NT2/D1 (cell line): ENCODE measurements around the gene FADS2.

Experiments used
- DNase-seq: peaks from one replicate; pipeline ENCODE4 v3.0.0-alpha.2; 2011; ENCODE audit warnings: low read depth, low spot score
- H3K27me3 ChIP-seq: 2 replicates; pipeline ENCODE4 v1.6.0; 2011; ENCODE audit warnings: mild to moderate bottlenecking; ENCODE audit not compliant: insufficient read length, insufficient read depth
- H3K36me3 ChIP-seq: 2 replicates; pipeline ENCODE4 v1.6.1; 2011; ENCODE audit warnings: mild to moderate bottlenecking, low read length, mixed read lengths; ENCODE audit not compliant: insufficient read depth, insufficient read length
- H3K4me1 ChIP-seq: 2 replicates; pipeline ENCODE4 v1.5.1; 2011; ENCODE audit not compliant: insufficient read depth, insufficient read length
- H3K4me3 ChIP-seq: 2 replicates; pipeline ENCODE4 v1.5.1; 2011; ENCODE audit warnings: low read depth; ENCODE audit not compliant: insufficient read length
- H3K9ac ChIP-seq: 2 replicates; pipeline ENCODE4 v1.6.0; 2011; ENCODE audit warnings: low read depth; ENCODE audit not compliant: insufficient read length
- H3K9me3 ChIP-seq: 2 replicates; pipeline ENCODE4 v1.5.1; 2011; ENCODE audit warnings: mild to moderate bottlenecking, low read length; ENCODE audit not compliant: insufficient read depth
- SUZ12 ChIP-seq: IDR thresholded peaks from 2 replicates; pipeline ENCODE4 v1.6.1; 2011; ENCODE audit not compliant: insufficient read length, insufficient read depth; ENCODE audit errors: extremely low read depth
- YY1 ChIP-seq: IDR thresholded peaks from 2 replicates; pipeline ENCODE4 v1.6.1; 2011; ENCODE audit not compliant: insufficient read length, insufficient read depth
- ZNF274 ChIP-seq: IDR thresholded peaks from 2 replicates; pipeline ENCODE4 v1.6.1; 2011; ENCODE audit warnings: mild to moderate bottlenecking, low read depth, low read length

The FADS2 gene

DNA sequence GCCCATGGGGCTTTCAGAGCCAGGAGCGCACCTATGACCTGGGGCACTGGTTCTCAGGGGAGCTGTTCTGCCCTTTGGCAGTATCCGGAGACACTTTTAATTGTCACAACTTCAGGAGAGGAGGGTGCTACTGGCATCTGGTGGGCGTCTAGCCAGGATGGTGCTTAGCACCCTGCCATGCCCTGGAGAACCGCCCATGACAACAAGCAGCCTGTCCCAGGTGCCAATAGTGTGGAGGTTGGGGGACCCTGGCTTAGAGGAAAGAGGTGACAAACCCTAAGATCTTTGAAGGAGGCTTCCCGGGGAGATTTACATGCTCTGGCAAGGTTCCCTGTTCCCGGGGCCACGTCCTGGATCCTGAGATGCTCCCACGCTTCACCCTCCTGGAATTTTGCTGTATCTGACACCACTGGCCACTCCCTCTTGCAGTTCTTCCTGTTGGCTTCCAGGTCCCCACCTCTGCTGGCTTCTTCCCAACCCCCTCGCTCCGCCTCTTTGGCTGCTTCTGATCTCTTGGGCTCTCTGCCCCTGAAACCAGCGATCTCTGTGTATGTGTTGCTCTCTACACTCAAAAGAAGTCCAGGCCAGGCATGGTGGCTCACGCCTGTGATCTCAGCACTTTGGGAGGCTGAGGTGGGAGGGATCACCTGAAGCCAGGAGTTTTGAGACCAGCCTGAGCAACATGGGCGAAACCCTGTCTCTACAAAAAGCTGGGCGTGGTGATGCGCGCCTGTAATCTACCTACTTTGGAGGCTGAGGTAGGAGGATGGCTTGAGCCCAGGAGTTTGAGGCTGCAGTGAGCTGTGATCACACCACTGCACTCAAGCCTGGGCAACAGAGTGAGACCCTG lies 32.2 kb downstream of the FADS2 start:
- H3K9ac ChIP-seq, result no peak overlapping the region
- peaks cover 81% of the 10 kb centered on the region for H3K36me3 ChIP-seq

DNA sequence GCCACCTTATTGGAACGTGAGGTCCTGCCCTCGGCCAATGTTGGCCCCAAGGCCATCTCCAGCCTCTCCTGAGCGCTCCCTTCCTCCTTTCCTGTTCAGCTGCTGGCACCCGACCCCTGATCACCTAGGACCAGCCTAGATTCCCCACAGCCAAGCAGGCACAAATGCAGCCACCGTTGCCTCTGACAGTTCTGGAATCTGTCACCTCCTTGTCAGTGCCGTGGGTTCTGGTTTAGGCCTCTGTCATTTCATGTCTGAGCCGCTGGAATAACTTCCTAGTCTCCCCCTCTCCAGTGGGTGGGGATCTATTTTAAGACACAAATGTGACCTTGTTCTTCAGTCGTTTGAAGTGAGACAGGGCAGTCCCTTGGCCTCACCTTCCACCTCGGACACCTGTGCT lies 33.5 kb downstream of the FADS2 start:
- TF ChIP-seq SUZ12 (no peak), ZNF274 (no peak), YY1 (no peak)
- Histone ChIP-seq H3K27me3 (no peaks in the 10 kb centered on the region), H3K4me1 (peaks cover 17% of the 10 kb centered on the region), H3K4me3 (no peak overlapping the region), H3K9ac (no peak overlapping the region), H3K36me3 (peaks cover 81% of the 10 kb centered on the region), H3K9me3 (no peaks in the 10 kb centered on the region)
- DNase-seq, result no peak

More for the DNA sequence above, 32.2 kb downstream of the FADS2 start:
- Histone ChIP-seq H3K27me3 (no peaks in the 10 kb centered on the region), H3K9me3 (no peaks in the 10 kb centered on the region), H3K4me1 (peaks cover 9% of the 10 kb centered on the region), H3K4me3 (no peak overlapping the region)
- DNase-seq, result no peak
- TF ChIP-seq ZNF274, result no peak
- TF ChIP-seq SUZ12, result no peak
- TF ChIP-seq YY1, result no peak

DNA sequence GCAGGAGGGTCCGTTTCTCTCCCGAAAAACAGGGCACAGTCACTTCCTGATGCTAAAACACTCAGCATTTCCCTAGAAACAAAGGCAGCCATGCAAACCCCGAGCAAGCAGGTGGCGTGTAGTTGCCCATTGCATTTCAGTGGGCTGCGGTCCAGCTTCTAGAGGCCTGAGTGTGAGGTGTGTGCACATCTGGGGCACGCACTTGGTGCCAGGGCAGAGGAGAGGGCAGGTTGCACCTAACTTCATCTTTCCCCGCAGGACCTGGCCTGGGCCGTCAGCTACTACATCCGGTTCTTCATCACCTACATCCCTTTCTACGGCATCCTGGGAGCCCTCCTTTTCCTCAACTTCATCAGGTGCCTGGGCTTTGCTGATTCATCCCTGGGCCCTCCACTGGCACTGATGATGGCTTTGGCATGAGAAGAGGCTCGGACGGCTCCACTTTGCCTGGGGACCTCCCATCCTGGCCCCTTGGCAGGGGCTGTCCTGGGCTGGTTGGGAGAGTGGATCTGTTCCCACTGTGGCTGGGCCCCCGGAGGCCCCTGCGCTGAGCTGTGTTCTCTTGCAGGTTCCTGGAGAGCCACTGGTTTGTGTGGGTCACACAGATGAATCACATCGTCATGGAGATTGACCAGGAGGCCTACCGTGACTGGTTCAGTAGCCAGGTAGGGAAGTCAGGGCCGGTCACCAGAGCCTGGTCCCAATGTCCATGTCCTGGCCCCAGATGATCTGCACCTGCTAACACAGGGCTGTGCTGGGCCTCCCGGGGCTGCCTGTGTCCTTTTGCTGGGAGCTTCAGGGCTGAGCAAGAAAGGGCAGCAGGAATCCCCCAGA lies 34.8 kb downstream of the FADS2 start:
- peaks cover 18% of the 10 kb centered on the region for H3K4me1 ChIP-seq
- no peak for DNase-seq
- TF ChIP-seq YY1 (no peak), SUZ12 (no peak), ZNF274 (no peak)
- no peak overlapping the region for H3K9ac ChIP-seq
- no peaks in the 10 kb centered on the region for H3K9me3 ChIP-seq
- H3K4me3 ChIP-seq, result no peak overlapping the region
- H3K27me3 ChIP-seq, result no peaks in the 10 kb centered on the region
- H3K36me3 ChIP-seq, result peaks cover 74% of the 10 kb centered on the region

DNA sequence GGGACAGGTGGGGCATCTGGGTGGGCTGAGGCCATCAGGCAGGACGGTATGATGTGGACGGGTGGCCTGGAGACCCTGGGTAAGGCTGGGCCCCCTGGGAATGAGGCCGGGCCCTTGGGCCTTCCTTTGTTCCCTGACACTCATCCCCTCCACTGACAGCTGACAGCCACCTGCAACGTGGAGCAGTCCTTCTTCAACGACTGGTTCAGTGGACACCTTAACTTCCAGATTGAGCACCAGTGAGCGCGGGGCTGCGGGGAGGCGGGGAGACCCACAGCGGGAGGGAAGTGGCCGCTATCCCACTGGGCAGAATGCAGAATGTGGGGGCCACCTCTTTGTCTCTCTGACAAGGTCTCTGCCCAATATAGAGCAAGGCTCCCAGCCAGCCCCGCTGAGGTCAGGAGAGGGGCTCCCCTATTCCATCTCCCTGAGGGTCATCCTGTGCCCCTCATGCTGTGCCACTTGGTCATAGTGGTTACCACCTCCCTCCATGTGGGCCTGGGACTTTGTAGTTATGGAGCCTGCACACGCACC lies 35.5 kb downstream of the FADS2 start:
- no peaks in the 10 kb centered on the region for H3K9me3 ChIP-seq
- peaks cover 73% of the 10 kb centered on the region for H3K36me3 ChIP-seq
- no peak overlapping the region for H3K4me3 ChIP-seq
- no peak overlapping the region for H3K9ac ChIP-seq
- H3K4me1 ChIP-seq, result peaks cover 18% of the 10 kb centered on the region
- no peaks in the 10 kb centered on the region for H3K27me3 ChIP-seq
- no peak for DNase-seq
- TF ChIP-seq YY1 (no peak), SUZ12 (no peak), ZNF274 (no peak)

DNA sequence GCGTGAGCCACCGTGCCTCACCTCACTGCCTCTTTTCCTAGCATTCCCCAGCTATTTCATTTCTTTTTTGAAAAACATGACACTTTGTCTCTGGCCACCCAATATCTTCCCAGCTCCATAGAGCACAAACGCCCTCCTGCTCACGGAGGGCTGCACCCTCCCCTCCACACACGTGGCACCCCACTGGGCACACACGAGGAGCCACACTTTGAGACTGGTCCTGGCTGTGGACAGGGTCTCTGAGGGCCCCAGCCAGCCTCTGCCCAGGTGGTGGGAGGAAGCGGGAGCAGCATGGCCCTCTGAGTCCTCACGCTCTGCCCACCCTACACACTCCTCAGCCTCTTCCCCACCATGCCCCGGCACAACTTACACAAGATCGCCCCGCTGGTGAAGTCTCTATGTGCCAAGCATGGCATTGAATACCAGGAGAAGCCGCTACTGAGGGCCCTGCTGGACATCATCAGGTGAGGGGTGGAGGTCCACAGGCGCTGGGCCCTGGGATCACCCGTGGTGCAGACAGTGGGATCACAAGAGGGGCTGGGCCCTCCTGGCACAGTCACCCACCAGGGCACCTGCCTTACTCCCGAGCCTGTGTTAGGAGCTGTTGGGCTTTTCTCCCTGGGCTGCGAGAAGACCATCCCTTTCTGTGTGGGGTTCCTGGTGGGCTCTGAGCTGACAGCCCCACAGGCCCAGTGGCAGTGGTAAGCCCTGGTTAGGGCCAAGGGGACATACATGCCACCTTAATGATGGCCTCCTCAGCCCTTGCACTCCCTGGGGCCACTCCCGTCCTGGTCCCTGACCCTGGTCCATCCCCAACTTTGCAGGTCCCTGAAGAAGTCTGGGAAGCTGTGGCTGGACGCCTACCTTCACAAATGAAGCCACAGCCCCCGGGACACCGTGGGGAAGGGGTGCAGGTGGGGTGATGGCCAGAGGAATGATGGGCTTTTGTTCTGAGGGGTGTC lies 37.0 kb downstream of the FADS2 start:
- no peak for DNase-seq
- Histone ChIP-seq H3K27me3 (no peaks in the 10 kb centered on the region), H3K9ac (no peak overlapping the region), H3K9me3 (no peaks in the 10 kb centered on the region), H3K36me3 (peaks cover 61% of the 10 kb centered on the region), H3K4me3 (no peak overlapping the region), H3K4me1 (peaks cover 23% of the 10 kb centered on the region)
- TF ChIP-seq ZNF274 (no peak), YY1 (no peak), SUZ12 (no peak)

DNA sequence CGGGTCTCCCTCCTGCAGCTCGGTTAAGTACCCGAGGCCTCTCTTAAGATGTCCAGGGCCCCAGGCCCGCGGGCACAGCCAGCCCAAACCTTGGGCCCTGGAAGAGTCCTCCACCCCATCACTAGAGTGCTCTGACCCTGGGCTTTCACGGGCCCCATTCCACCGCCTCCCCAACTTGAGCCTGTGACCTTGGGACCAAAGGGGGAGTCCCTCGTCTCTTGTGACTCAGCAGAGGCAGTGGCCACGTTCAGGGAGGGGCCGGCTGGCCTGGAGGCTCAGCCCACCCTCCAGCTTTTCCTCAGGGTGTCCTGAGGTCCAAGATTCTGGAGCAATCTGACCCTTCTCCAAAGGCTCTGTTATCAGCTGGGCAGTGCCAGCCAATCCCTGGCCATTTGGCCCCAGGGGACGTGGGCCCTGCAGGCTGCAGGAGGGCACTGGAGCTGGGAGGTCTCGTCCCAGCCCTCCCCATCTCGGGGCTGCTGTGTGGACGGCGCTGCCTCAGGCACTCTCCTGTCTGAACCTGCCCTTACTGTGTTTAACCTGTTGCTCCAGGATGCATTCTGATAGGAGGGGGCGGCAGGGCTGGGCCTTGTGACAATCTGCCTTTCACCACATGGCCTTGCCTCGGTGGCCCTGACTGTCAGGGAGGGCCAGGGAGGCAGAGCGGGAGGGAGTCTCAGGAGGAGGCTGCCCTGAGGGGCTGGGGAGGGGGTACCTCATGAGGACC lies 38.3 kb downstream of the FADS2 start:
- no peak for TF ChIP-seq YY1
- no peak for TF ChIP-seq SUZ12
- TF ChIP-seq ZNF274, result no peak
- Histone ChIP-seq H3K27me3 (peaks cover 2% of the 10 kb centered on the region), H3K9me3 (no peaks in the 10 kb centered on the region), H3K9ac (peak overlapping the region; percentile 3), H3K36me3 (peaks cover 52% of the 10 kb centered on the region), H3K4me1 (peaks cover 30% of the 10 kb centered on the region), H3K4me3 (no peak overlapping the region)
- DNase-seq, result no peak
